A673 (cell line): ENCODE data around the gene COPS7A.

Source experiments
- CTCF ChIP-seq: fragments of 300-800, 200-600 bp; sonication (generic); conservative IDR thresholded peaks from 2 replicates; pipeline ENCODE4 v1.5.1; 2017; ENCODE audit warnings: low read depth, mild to moderate bottlenecking, antibody characterized with exemption, low read length, moderate library complexity, mixed read lengths
- EZH2 ChIP-seq: fragments of 200-600 bp; sonication (generic); IDR thresholded peaks from 2 replicates; pipeline ENCODE4 v1.6.1; 2017; ENCODE audit warnings: borderline replicate concordance, low read depth, mild to moderate bottlenecking, mixed read lengths, antibody characterized with exemption, low read length; ENCODE audit not compliant: poor library complexity, severe bottlenecking

- no peak for TF ChIP-seq CTCF
- no peak for TF ChIP-seq EZH2
Measured at GRCh38 chr12:6716874-6717437, 6.9 kb upstream of the COPS7A start.
